DND-41 (cell line): ENCODE data around the gene MERTK.

ENCODE experiments used
- ATAC-seq: fragments of 200-7000 bp; cut with Tn5 transposase; 3 replicates; pipeline ENCODE4 v1.9.1; 2021; ENCODE audit warnings: low read depth; ENCODE audit not compliant: insufficient read depth
- DNase-seq: peaks from one replicate; pipeline ENCODE4 v3.0.0-alpha.2; 2020
- H2AFZ ChIP-seq: 2 replicates; pipeline ENCODE4 v1.6.0; 2012; ENCODE audit warnings: low read depth, low read length
- H3K27ac ChIP-seq: 2 replicates; pipeline ENCODE4 v1.5.1; 2012; ENCODE audit warnings: low read length, inconsistent platforms
- H3K27me3 ChIP-seq: fragments of 200-600 bp; sonication (generic); 2 replicates; pipeline ENCODE4 v1.6.0; 2012; ENCODE audit warnings: low read length, mild to moderate bottlenecking, inconsistent platforms; ENCODE audit not compliant: insufficient read depth, poor library complexity
- H3K36me3 ChIP-seq: 2 replicates; pipeline ENCODE4 v1.5.1; 2012; ENCODE audit warnings: low read length, inconsistent platforms; ENCODE audit not compliant: insufficient read depth
- H3K4me1 ChIP-seq: 2 replicates; pipeline ENCODE4 v1.5.1; 2012; ENCODE audit warnings: mild to moderate bottlenecking, low read length; ENCODE audit not compliant: insufficient read depth
- H3K4me2 ChIP-seq: 2 replicates; pipeline ENCODE4 v1.6.0; 2012; ENCODE audit warnings: mild to moderate bottlenecking, moderate library complexity, low read length, inconsistent platforms; ENCODE audit not compliant: insufficient read depth
- H3K4me3 ChIP-seq, 2 experiments: fragments of 200-600 bp in 1 of 2; shearing (Covaris generic) in 1 of 2; 2 replicates each; pipeline ENCODE4 v1.5.1; 2012 to 2016; ENCODE audit warnings: inconsistent platforms in 2 of 2, low read length in 2 of 2, mild to moderate bottlenecking in 2 of 2, low read depth in 1 of 2, moderate library complexity in 1 of 2
- H3K79me2 ChIP-seq: 2 replicates; pipeline ENCODE4 v1.6.0; 2012; ENCODE audit warnings: low read length, inconsistent platforms; ENCODE audit not compliant: insufficient read depth
- H3K9ac ChIP-seq: 2 replicates; pipeline ENCODE4 v1.6.0; 2012; ENCODE audit warnings: low read depth, mild to moderate bottlenecking, inconsistent platforms, low read length, moderate library complexity
- H3K9me3 ChIP-seq: 2 replicates; pipeline ENCODE4 v1.5.1; 2012; ENCODE audit warnings: low read length, moderate library complexity, mild to moderate bottlenecking, inconsistent platforms; ENCODE audit not compliant: insufficient read depth, severe bottlenecking
- H4K20me1 ChIP-seq: 2 replicates; pipeline ENCODE4 v1.6.0; 2012; ENCODE audit warnings: low read length; ENCODE audit not compliant: insufficient read depth
- CTCF ChIP-seq: IDR thresholded peaks from 2 replicates; pipeline ENCODE4 v1.5.1; 2012; ENCODE audit warnings: borderline replicate concordance, low read length, moderate library complexity, mild to moderate bottlenecking; ENCODE audit not compliant: poor library complexity, severe bottlenecking; ENCODE audit errors: extremely low read depth
- EZH2 ChIP-seq: IDR thresholded peaks from 3 replicates; pipeline ENCODE4 v1.6.1; 2012; ENCODE audit warnings: borderline replicate concordance, low read depth, mild to moderate bottlenecking, moderate library complexity, low read length, inconsistent platforms; ENCODE audit not compliant: severe bottlenecking

MERTK gene

GRCh38 chr2:111946294-111947114, 48.1 kb downstream of the MERTK start:
- Histone ChIP-seq H3K4me3 (no peak overlapping the region), H3K9me3 (no peaks in the 10 kb centered on the region), H3K36me3 (no peaks in the 10 kb centered on the region), H3K79me2 (no peaks in the 10 kb centered on the region), H3K9ac (no peak overlapping the region), H3K27me3 (no peaks in the 10 kb centered on the region), H2AFZ (no peak overlapping the region), H3K4me1 (no peaks in the 10 kb centered on the region), H3K4me2 (no peak overlapping the region), H3K27ac (no peak overlapping the region), H4K20me1 (no peaks in the 10 kb centered on the region)
- DNase-seq: no peak
- no peak for TF ChIP-seq EZH2
- no peak for TF ChIP-seq CTCF
- no peak for ATAC-seq

- Histone ChIP-seq H2AFZ (no peak overlapping the region), H3K27ac (no peak overlapping the region), H3K27me3 (no peaks in the 10 kb centered on the region), H4K20me1 (no peaks in the 10 kb centered on the region), H3K4me3 (no peak overlapping the region), H3K4me2 (no peak overlapping the region), H3K9ac (no peak overlapping the region), H3K9me3 (no peaks in the 10 kb centered on the region), H3K36me3 (no peaks in the 10 kb centered on the region), H3K79me2 (no peaks in the 10 kb centered on the region), H3K4me1 (no peaks in the 10 kb centered on the region)
- DNase-seq (no peak), ATAC-seq (no peak)
- no peak for TF ChIP-seq CTCF
- TF ChIP-seq EZH2: no peak
Measured at GRCh38 chr2:111947219-111947618, 48.8 kb downstream of the MERTK start.

- TF ChIP-seq CTCF (no peak), EZH2 (no peak)
- no peak for ATAC-seq
- H4K20me1 ChIP-seq: no peaks in the 10 kb centered on the region
- no peak overlapping the region for H3K9ac ChIP-seq
- no peak overlapping the region for H2AFZ ChIP-seq
- no peak overlapping the region for H3K27ac ChIP-seq
- no peaks in the 10 kb centered on the region for H3K4me1 ChIP-seq
- H3K79me2 ChIP-seq: no peaks in the 10 kb centered on the region
- no peaks in the 10 kb centered on the region for H3K27me3 ChIP-seq
- no peak for DNase-seq
- H3K4me3 ChIP-seq: no peak overlapping the region
- no peaks in the 10 kb centered on the region for H3K9me3 ChIP-seq
- no peak overlapping the region for H3K4me2 ChIP-seq
- no peaks in the 10 kb centered on the region for H3K36me3 ChIP-seq
Measured at GRCh38 chr2:111948832-111949231, 50.4 kb downstream of the MERTK start.
